ENCODE results near the gene NT5DC1.
A peak's percentile ranks its signal among the peaks of the same experiment; 100 is the strongest.

The NT5DC1 gene

GRCh38 chr6:116200619-116201249 is 100.1 kb downstream of the NT5DC1 start:
- DNase-seq: peak; percentile 24

DNA sequence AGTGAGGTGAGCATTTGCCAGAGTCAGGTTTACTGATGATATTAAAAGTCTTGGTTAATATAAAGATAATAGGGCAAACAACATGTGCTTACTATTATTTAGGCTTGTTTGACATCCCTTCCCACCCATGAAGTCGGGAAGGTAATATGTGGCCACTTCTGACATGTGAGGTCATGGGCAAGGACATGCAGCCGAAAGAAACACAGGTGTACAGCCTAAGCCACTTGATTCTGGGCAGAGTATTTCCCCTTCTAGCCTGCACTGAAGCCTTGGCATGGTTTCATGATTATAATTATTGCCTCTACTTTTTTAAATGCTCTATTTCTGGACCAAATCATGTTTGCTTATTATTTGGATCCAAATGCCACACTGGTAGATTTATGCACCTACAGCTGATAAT is 100.9 kb downstream of the NT5DC1 start:
- no peak for DNase-seq

DNA sequence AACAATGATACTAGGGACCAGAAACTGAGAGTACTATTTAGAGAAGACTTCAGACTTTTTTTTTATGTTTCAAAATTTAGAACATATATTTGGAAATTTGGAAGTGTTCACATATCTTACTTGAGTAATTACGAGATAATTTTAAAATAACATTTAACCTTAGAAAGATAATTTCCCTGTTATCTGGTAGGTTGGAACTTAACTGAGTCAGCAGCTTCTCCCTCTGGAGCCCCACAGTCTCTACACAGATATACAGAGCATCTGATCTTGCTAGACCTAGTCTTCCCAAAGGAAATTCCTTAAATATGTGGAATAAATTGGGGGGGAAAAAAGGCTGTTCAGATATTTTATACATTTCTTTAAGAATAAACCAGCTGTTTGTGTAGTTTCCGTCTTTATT is 104.6 kb downstream of the NT5DC1 start:
- DNase-seq: no peak

DNA sequence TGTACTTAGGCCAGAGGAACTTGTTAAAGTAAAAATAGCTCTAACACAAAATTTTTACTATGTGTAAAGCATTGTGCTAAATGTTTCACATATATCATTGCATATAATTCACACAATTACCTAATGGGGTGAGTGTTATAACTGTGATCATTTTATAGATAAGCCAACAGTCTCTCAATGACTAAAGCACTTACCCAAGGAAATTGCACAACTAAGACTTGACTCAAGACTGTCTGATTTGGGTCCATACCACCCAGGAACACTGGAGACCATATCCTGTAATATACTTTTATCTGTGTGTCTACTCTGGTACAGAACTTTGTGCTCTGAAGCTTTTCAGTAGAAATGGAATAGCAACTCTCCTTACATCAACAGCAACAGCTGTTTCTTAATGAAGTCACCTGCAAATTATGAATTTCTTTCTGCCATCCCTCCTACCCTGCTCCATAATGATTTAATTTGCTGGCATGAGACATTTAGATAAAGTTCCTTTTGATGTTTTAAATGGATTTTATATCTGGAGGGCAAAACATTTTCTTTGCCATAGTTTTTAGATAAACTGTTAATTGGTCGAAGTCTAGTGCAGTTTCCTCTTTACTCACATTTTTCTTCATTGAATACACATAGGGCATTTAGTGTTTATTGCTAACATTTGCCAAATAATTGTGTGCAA is 105.7 kb downstream of the NT5DC1 start:
- no peak for DNase-seq

DNA sequence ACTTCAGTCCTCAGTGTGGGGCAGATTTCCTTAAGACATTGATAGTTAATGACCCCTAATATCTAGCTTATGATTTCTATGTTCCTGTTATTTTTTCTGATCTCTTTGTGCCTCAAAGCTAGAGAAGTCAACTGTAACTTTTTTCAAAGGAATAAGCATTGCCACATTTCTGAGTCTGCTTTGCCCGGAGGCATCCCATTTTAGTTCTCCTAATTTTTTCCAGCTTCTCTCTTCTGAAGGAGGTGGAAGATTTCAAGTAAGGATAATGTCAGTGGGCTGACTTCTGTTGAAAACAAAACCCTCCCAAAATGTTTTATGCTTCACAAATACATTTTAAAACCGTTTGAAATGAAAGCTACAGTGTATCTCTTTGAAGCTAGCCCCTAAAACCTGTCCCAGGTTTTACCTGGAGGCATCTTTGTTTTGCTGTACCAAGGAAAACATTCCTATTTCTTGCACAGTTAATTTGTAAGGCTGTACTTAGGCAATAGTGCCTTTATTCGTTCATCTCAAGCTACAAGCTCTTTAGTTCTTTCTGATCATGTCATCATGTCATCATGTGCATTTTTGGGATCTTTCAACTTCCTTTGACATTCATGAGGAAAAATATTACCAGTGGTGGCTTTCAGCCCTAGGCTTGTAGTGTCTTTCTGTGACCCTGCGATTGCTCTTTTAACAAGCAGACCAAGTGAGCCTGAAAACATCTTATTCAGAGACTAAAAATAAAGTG is 107.6 kb downstream of the NT5DC1 start:
- no peak for DNase-seq

GRCh38 chr6:116210316-116210715 is 109.7 kb downstream of the NT5DC1 start:
- DNase-seq: no peak

DNA sequence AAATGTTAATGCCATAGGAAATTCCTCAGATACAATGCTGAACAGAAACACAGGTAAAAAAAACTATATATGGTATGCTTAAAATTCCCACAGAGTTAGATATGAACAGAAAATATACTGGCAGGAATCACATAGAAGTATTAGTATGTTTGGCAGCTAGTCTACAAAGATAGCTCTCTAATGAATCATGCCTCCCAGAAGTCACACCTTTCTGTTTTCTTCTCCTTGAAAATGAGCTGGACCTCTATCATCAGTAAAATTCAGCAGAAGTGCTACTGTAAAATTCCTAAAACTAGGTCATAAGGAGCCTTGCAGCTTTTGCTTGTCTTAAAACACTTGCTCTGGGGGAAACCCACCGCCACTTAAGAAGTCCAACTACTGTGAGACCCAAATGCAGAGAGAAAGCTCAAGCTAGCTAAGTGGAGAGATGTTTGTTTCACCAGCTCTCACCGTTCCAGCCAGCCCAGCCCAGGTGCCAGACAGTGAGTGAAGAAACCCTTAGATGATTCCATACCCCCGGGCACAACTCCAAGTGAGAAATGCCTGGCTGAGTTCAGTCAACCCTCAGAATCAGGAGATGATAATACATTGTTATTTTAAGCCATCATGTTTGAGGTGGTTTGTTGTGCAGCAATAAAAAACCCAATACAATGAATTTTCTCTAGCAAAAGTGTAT is 110.2 kb downstream of the NT5DC1 start:
- no peak for DNase-seq

DNA sequence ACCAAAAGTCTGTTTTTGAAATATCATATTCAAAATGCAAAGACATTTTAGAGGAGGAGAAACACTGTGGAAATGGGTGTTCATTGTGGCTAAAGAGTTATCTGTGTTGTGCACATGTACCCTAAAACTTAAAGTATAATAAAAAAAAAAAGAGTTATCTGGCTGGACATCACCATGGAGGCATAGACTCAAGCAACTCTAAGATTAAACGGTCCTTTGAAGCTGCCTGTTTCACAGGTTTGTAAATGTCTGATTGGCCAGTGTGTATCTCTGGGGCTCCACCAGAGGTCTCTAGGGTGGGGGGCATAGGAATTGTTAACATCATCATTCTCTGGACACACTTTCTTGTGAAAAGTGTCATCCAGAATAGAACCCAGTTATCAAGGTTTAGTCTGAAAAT is 114.0 kb downstream of the NT5DC1 start:
- DNase-seq: no peak

DNA sequence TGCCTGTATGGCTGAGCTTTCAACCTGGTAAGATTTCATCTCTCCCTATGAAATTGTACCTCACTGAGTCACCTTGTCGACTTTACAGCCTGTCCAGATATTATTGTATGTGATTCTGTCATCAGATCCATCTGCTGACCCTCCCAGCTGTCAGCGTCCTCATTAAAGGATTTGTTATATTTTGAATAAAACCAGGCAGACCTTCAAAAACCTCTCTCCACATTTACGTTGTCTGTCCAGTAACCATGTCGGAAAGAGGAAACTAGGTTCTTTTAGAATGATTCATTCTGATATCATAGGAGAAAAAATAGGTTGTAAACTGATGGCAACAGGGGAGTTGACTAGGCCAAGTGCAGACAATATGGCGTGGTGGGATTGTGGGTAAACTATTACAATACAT is 114.8 kb downstream of the NT5DC1 start:
- no peak for DNase-seq

DNA sequence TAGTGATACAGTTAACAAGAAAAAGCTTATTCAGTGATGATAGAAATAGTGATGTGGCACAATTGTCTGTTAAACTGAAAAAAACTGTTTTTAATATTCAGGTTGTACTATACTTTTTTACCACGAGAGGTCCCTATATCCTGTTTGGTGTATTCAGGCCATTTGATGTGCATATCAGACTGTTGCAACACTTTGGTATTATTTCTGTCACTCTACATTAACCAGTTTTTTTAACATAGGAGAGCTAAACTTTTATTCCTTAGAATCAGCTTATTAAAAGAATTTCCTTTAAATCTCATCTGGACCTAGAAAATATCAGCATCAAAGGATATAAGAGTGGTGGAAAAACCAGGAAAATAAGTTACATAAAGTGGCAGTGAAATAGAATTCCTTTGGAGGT is 116.4 kb downstream of the NT5DC1 start:
- no peak for DNase-seq

DNA sequence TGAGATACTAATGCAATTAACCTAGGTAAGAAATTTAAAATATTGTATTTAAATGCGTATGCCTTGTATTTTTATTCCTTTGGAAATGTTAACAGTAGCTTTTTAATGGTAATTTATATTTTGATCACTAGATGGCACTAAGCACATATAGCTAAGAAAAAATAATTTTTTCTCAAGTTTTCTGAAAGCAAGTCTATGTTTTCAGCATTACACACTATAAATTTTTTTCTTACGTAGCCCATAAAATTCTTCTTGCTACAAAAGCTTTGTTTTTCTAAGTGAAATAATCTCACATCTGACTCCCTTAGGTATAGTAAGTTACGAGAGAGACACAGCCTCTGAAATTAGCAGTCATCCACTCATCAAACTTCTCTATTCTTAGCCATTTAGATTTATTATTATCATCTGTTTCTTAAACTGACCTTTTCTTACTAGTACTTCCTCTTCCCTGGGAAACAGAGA is 117.5 kb downstream of the NT5DC1 start:
- no peak for DNase-seq

DNA sequence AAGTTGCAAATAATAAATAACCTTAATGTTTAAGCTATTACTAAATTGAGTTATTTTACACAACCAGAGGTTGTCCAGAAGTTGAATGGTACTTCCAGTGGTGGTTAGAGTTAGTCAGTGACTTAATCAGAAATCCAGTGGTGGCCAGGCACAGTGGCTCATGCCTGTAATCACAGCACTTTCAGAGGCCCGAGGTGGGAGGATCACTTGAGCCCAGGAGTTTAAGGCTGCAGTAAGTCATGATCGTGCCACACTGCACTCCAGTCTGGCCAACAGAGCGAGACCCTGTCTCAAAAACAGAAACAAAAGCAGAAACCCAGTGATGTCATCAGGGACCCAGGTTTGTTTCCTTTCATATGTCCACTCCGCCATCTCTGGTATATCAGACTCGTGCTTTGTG is 118.2 kb downstream of the NT5DC1 start:
- no peak for DNase-seq

GRCh38 chr6:116221067-116221466 is 120.4 kb downstream of the NT5DC1 start:
- DNase-seq: no peak

- DNase-seq: no peak
Observed at GRCh38 chr6:116221911-116222310, 121.3 kb downstream of the NT5DC1 start.

DNA sequence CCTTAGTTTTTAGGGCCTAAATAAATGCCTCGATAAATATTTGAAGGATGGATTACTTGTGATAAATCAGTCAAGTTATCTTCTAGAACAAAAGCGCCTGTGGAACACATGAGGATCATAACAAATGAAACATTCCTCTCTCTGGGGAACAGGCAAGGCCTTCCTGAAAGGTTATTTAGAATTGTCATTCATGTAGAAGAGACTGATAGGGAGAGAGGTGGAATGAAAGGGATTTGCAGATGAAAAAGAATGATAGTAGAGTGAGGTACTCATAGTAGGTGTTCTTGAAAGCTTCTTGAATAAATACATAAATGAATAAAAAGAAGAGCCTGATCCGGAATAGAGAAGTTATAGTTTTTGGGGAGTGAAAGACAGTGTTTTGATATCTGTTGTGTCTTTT is 122.7 kb downstream of the NT5DC1 start:
- no peak for DNase-seq

DNA sequence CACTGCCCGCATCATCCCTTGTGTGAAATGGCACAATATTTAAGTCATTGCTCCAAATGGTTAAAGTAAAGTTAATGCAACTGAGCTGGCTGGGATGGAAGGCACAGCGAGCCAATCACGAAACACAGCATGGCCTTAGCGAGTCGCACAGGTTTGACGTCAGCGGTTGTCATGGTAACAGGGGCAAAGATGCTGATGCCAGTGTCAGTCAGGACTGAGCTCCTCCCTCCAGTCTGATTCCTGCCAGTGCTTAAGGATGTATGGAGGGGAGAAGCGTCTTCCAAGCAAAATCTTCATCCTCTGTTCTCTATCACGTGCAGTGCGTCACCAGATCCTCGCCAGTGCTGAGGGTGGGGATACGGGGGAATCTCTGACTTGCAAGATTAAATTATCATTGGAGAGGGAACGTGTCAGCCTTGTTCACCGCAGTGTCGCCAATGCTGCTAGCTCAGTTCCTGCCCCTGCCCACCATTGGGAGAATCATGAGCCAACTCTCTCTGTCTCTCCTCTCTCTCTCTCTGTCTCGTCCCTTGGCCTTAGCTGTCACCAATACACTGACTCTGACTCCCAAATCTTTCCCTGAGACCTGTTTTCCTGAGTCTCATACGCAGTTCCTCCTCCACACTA is 128.7 kb downstream of the NT5DC1 start:
- DNase-seq: no peak

- DNase-seq: no peak
Observed at GRCh38 chr6:116234689-116235088, 134.0 kb downstream of the NT5DC1 start.

DNA sequence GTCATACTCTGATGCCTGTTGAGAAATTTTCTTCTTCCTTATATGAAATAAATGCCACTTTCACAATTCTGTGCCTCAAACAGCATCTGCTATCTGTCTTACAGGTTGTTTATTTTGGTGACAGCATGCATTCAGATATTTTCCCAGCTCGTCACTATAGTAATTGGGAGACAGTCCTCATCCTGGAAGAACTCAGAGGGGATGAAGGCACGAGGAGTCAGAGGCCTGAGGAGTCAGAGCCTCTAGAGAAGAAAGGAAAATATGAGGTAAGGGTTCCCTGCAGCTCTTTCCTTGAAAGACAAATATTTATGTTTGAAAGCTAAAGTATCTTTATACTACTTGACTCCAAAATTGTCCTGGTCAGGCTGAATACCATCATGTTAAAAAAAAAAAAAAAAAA is 137.4 kb downstream of the NT5DC1 start:
- DNase-seq: no peak

DNA sequence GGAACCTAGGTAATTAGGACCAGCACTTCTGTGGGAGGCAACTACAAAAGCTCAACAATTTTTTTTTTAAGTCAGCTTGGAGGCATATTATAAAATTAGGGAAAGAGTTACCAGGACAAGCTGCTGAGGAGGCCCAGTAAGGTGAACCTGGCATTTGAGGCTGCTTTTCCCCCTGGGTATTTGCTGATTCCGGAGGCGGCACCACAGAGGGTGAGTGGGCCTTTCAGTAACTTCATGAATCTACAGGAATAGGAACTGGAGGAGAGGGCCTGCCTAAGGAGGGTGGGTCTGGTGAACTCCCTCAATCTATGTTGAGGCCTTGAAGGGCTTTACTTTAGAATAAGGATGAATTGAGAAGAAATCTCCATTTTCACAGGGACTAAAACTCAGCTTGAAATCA is 138.6 kb downstream of the NT5DC1 start:
- no peak for DNase-seq

DNA sequence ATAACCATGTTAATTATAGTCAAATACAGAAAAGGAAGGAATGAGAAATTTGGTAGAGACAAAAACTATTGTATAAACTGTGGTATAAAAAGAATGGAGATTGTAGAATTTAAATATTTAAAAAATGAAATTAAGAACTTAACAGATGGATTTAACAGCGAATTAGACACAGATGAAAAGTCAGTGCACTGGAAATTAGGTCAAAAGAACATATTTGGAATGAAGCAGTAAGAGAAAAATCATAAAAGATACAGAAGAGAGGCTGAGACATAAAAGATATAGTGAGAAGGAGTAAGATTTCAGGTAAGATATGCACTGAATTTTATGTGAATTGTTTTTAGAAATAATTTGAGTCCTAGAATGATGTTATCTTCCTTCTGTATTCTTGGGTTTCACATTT is 139.2 kb downstream of the NT5DC1 start:
- no peak for DNase-seq

- no peak for DNase-seq
Observed at GRCh38 chr6:116244284-116244683, 143.6 kb downstream of the NT5DC1 start.

GRCh38 chr6:116246089-116246488 is 145.4 kb downstream of the NT5DC1 start:
- no peak for DNase-seq

DNA sequence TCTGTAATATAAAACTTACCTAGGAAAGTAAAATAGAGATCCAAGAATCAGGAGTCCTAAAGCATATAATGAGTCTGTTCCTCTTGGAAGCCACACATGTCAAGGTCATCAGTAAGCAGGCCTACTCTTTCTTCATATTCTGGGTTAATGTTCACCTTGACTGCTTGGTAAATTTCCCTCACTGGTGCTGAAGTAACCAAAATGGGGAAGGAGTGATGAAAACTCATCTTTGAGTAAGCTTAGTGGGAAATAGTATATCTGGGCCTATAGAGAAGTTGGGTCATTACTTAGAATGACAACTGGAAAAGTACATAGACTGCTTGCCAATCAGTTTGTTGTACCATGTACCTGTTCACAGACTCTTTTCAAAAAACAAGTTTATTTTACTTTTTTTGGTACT is 146.6 kb downstream of the NT5DC1 start:
- DNase-seq: no peak
